GM23248 (cell line): ENCODE results near the gene WIZ.

Experiments used
- EZH2 ChIP-seq: fragments of 200-600 bp; sonication (generic); IDR thresholded peaks from 2 replicates; pipeline ENCODE4 v1.6.1; 2018; ENCODE audit warnings: antibody characterized with exemption, mild to moderate bottlenecking; ENCODE audit not compliant: insufficient read depth, poor library complexity, severe bottlenecking
- EZH2phosphoT487 ChIP-seq: fragments of 200-600 bp; sonication (generic); IDR thresholded peaks from 2 replicates; pipeline ENCODE4 v1.6.1; 2018; ENCODE audit warnings: antibody characterized with exemption, moderate library complexity, mild to moderate bottlenecking, low read depth; ENCODE audit not compliant: insufficient read depth

DNA sequence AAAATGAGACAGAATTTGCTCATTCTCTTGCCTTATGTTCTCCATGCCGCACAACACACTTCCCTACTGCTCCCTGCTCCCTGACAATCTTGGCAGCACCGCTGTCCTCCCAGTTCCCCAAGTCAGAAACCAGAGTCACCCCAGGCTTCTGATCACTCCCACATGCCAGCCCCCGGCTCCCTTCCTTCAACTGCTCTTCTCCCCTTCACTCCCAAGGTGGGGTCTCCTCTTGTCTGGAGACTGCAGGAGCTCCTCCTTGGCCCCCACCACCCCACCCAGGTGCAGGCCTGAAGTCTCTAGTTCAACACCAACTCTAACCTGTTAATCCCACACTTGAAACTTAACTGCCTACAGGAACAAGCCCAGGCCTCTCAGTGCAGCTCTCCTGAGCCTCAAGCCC, 53.3 kb downstream of the WIZ start:
- no peak for TF ChIP-seq EZH2
- no peak for TF ChIP-seq EZH2phosphoT487
